ENCODE results near the gene ZNF571. TPM values are rescaled to one million over a fixed set of nuclear protein-coding genes. Genes with fewer than 3 reads are reported as not detected.

ZNF571 gene
- total and polyA plus RNA-seq, 10 of the 15 experiments (the other 5 are each of a cell fraction or from before 2014, with no cell fraction given) = 0.27 to 1.5 (median 0.45) TPM

GRCh38 chr19:37594304-37594981, at the start of gene ZNF571, which contains the start of gene ZNF540 (continued):
- TF ChIP-seq ZBTB33 (IDR thresholded peaks at IDR 0.05) (no peak), MTA3 (IDR thresholded peaks at IDR 0.05; ENCODE audit: borderline replicate concordance, low read length) (no peak), SP1 (IDR thresholded peaks at IDR 0.05; ENCODE audit: low read depth, low read length) (no peak)

- Histone ChIP-seq H3K27ac (ENCODE audit: control insufficient read depth, insufficient read depth) (no peak overlapping the region), H4K20me1 (ENCODE audit: control insufficient read depth, insufficient read depth) (no peaks in the 10 kb centered on the region), H3K9me3 (replicated peaks; ENCODE audit: control insufficient read depth, insufficient read depth, low read length) (peaks cover 19% of the 10 kb centered on the region), H3K4me1 (ENCODE audit: control insufficient read depth, insufficient read depth, low read length) (no peaks in the 10 kb centered on the region), H3K27me3 (replicated peaks in 1 of 2; ENCODE audit: control insufficient read depth in 2 of 2, insufficient read depth in 2 of 2, low read length in 1 of 2) (no peaks in the 10 kb centered on the region), H2AFZ (ENCODE audit: control insufficient read depth, low read depth, low read length) (no peak overlapping the region), H3K4me3 (no peak overlapping the region), H3K9ac (ENCODE audit: control insufficient read depth, insufficient read depth, low read length) (no peak overlapping the region), H3K4me2 (ENCODE audit: control insufficient read depth, insufficient read depth) (no peak overlapping the region), H3K36me3 (ENCODE audit: control insufficient read depth in 2 of 2, insufficient read depth in 2 of 2, low read length in 1 of 2) (peaks cover 0 to 4% of the 10 kb centered on the region in 2 experiments; a peak in 2 of 4 replicates), H3K79me2 (ENCODE audit: control insufficient read depth, insufficient read depth, low read length) (no peaks in the 10 kb centered on the region)
- TF ChIP-seq ZNF207 (IDR thresholded peaks at IDR 0.05; ENCODE audit: borderline replicate concordance) (no peak), ATF2 (IDR thresholded peaks at IDR 0.05; ENCODE audit: low read length) (no peak), SMARCA5 (IDR thresholded peaks at IDR 0.05) (no peak), BRCA1 (IDR thresholded peaks at IDR 0.05; ENCODE audit: low read depth, low read length) (no peak), POLR2A (IDR thresholded peaks at IDR 0.05; ENCODE audit: low read depth, low read length) (no peak), SIX5 (IDR thresholded peaks at IDR 0.05; ENCODE audit: low read depth, low read length, severe bottlenecking) (no peak), CEBPB (IDR thresholded peaks at IDR 0.05; ENCODE audit: borderline replicate concordance in 1 of 2, low read depth in 2 of 2, low read length in 2 of 2) (no peak), MAX (IDR thresholded peaks at IDR 0.05; ENCODE audit: low read depth, low read length) (no peak), IKZF1 (conservative IDR thresholded peaks at IDR 0.05) (no peak), ZBTB33 (IDR thresholded peaks at IDR 0.05) (no peak), EED (IDR thresholded peaks at IDR 0.05; ENCODE audit: low read depth) (no peak), PML (IDR thresholded peaks at IDR 0.05; ENCODE audit: low read length) (no peak), STAT3 (IDR thresholded peaks at IDR 0.05; ENCODE audit: low read depth, low read length) (no peak), SRF (IDR thresholded peaks at IDR 0.05; ENCODE audit: low read depth in 2 of 2, low read length in 2 of 2) (no peak), POLR2AphosphoS5 (IDR thresholded peaks at IDR 0.05; ENCODE audit: low read length) (no peak)
- intact Hi-C loops (cut with micrococcal nuclease; ENCODE audit: unreplicated experiment) (no loop called here), in situ Hi-C loops (cut with MboI) (no loop called here)
- SMC1A ChIA-PET (ENCODE audit: uncharacterized antibody, unreplicated experiment) = no interaction called here
- CTCF ChIA-PET = no interaction called here
- POLR2A ChIA-PET = no interaction called here
- BruUV-seq (replicated peaks) = TSS peak; percentile 9
- RAD21 ChIA-PET (ENCODE audit: unreplicated experiment) = no interaction called here
- WGBS (ENCODE audit: insufficient coverage, insufficient replicate concordance, low lambda C conversion rate, missing lambda C conversion rate) = 96% methylated on average over 11 of the region's 11 CpGs
- FAIRE-seq = no peak
- DNase-seq (ENCODE audit: low read depth, low spot score) = no peak
- no peak for ATAC-seq
Observed at GRCh38 chr19:37635076-37636056, 40.8 kb upstream of the ZNF571 start.

Measured in GM12878 (cell line).